RWPE1 (cell line): ENCODE data around the gene RBM23.
"Not testable (repeated sequence)": the region's sequence is repeated elsewhere in the genome, so short reads cannot be mapped to it uniquely, and the experiment has no call there.

ENCODE experiments used
- CTCF ChIA-PET: fragments of 350-600 bp; sonication (Branson Sonifier 250); formaldehyde crosslinking; extraction: SDS; loops from one replicate; lab custom pipeline; 2021; lab: Yijun Ruan, JAX
- POLR2A ChIA-PET: fragments of 400-600 bp; formaldehyde crosslinking; extraction: SDS; loops from one replicate; lab custom pipeline; 2020; ENCODE audit warnings: antibody characterized with exemption; ENCODE audit not compliant: low non-redundant PET; lab: Yijun Ruan, JAX
- DNase-seq: peaks from one replicate; pipeline ENCODE4 v3.0.0; 2012; ENCODE audit warnings: low spot score
- H3K27ac ChIP-seq: fragments of 450-650 bp; 2 replicates; pipeline ENCODE4 v1.5.1; 2017
- CTCF ChIP-seq: fragments of 450-650 bp; conservative IDR thresholded peaks from 2 replicates; pipeline ENCODE4 v1.5.1; 2017; ENCODE audit warnings: low read depth, mild to moderate bottlenecking

The RBM23 gene

GRCh38 chr14:22852599-22852939 lies 66.4 kb downstream of the RBM23 start:
- DNase-seq, result no peak
- POLR2A ChIA-PET, result interaction anchor here (0.7 kb wide), 1 partner anchor 14 kb away, joined by 6 read pairs; no protein-coding TSS in a partner anchor
- H3K27ac ChIP-seq, result peak overlapping the region; percentile 99
- CTCF ChIA-PET, result interaction anchor here (0.6 to 2.2 kb wide), 26 partner anchors 9 to 1319 kb away, joined by 3 to 37 read pairs (median 5); partner anchors contain the start of gene SLC7A7
- TF ChIP-seq CTCF, result no peak

GRCh38 chr14:22852178-22852577 lies 66.8 kb downstream of the RBM23 start:
- CTCF ChIA-PET, result interaction anchor here (0.6 to 2.2 kb wide), 25 partner anchors 8 to 295 kb away, joined by 3 to 37 read pairs (median 5); partner anchors contain the start of gene SLC7A7
- peak overlapping the region; percentile 99 for H3K27ac ChIP-seq
- DNase-seq, POLR2A ChIA-PET: not testable (repeated sequence)

- POLR2A ChIA-PET, result interaction anchor here (1.7 kb wide), 1 partner anchor 13 kb away, joined by 9 read pairs; no protein-coding TSS in a partner anchor
- CTCF ChIA-PET, result interaction anchor here (0.6 to 2.0 kb wide), 5 partner anchors 14 to 294 kb away, joined by 3 to 7 read pairs (median 4); no protein-coding TSS in a partner anchor
- TF ChIP-seq CTCF, result no peak
- peak; percentile 48 for DNase-seq
- H3K27ac ChIP-seq, result peak overlapping the region; percentile 99
Observed at GRCh38 chr14:22850944-22851764, 67.8 kb downstream of the RBM23 start.

GRCh38 chr14:22849212-22849819 lies 69.6 kb downstream of the RBM23 start:
- ChIA-PET CTCF (interaction anchor here (1.0 to 1.1 kb wide), 2 partner anchors 28 to 37 kb away, joined by 3 read pairs; no protein-coding TSS in a partner anchor), POLR2A (interaction anchor here (0.5 to 2.4 kb wide), 3 partner anchors 11 to 33 kb away, joined by 3 to 19 read pairs (median 4); no protein-coding TSS in a partner anchor)
- H3K27ac ChIP-seq, result peak overlapping the region; percentile 99
- no peak for TF ChIP-seq CTCF
- DNase-seq, result peak; percentile 35

GRCh38 chr14:22848351-22849164 lies 70.4 kb downstream of the RBM23 start:
- DNase-seq, result peak; percentile 33
- ChIA-PET POLR2A (interaction anchor here (0.5 to 2.4 kb wide), 2 partner anchors 10 to 18 kb away, joined by 3 to 19 read pairs; no protein-coding TSS in a partner anchor), CTCF (interaction anchor here (0.6 to 1.1 kb wide), 5 partner anchors 27 to 294 kb away, joined by 3 to 7 read pairs (median 3); no protein-coding TSS in a partner anchor)
- peak overlapping the region; percentile 99 for H3K27ac ChIP-seq
- no peak for TF ChIP-seq CTCF

- DNase-seq, result no peak
- ChIA-PET POLR2A (interaction anchor here (2.4 kb wide), 1 partner anchor 9 kb away, joined by 19 read pairs; no protein-coding TSS in a partner anchor), CTCF (interaction anchor here (0.7 to 1.0 kb wide), 3 partner anchors 64 to 291 kb away, joined by 3 to 7 read pairs (median 4); no protein-coding TSS in a partner anchor)
- H3K27ac ChIP-seq, result peak overlapping the region; percentile 99
- no peak for TF ChIP-seq CTCF
Observed at GRCh38 chr14:22847661-22848341, 71.1 kb downstream of the RBM23 start.
